Mucosa of descending colon (tissue), 3 donors: Measurements from ENCODE around the gene PCSK2. TPM values are rescaled to one million over a fixed set of nuclear protein-coding genes. Genes with fewer than 3 reads are reported as not detected.

Source experiments
- ATAC-seq: fragments of 200-7000 bp; cut with Tn5 transposase; one replicate; pipeline ENCODE4 v1.9.1; 2020; ENCODE audit warnings: mild to moderate bottlenecking, moderate library complexity
- DNase-seq, 3 donors: peaks; one replicate each; pipeline ENCODE4 v3.0.0-alpha.2; 2020
- H3K36me3 ChIP-seq: fragments of 200-600 bp; one replicate; pipeline ENCODE4 v1.8.0; 2021; ENCODE audit warnings: low read depth, mild to moderate bottlenecking
- H3K4me1 ChIP-seq: fragments of 200-600 bp; one replicate; pipeline ENCODE4 v1.8.0; 2021; ENCODE audit warnings: low read depth, mild to moderate bottlenecking
- H3K4me3 ChIP-seq: fragments of 200-600 bp; one replicate; pipeline ENCODE4 v1.8.0; 2021; ENCODE audit warnings: mild to moderate bottlenecking
- H3K9me3 ChIP-seq: fragments of 200-600 bp; one replicate; pipeline ENCODE4 v1.8.0; 2021; ENCODE audit warnings: mild to moderate bottlenecking
- intact Hi-C, 2 donors: fragments of 100-400 bp; cut with DNase I in 1 of 2; cut with micrococcal nuclease in 1 of 2; formaldehyde crosslinking; loops; one replicate each; pipeline versions ENCODE4 v1.11.0 to v1.11.1; 2022; cut with DNase I, micrococcal nuclease
- total RNA-seq, 3 donors: library from RNA; stranded (reverse); fragmentation: NEBNext Ultra II Directional in 2 of 3; extraction: Animal tissue kit (Norgen Biotek cat#: 25700) in 2 of 3; gene quantifications; one replicate each; pipeline versions ENCODE4 v1.2.1 to v1.2.4, GENCODE V29; 2021 to 2023
- TF ChIP-seq, protein P1 (sequence below): fragments of 200-600 bp; IDR thresholded peaks from one replicate; pipeline ENCODE4 v1.8.0; 2022; ENCODE audit warnings: antibody characterized with exemption, mild to moderate bottlenecking
- donor health status: DM: no; HTN: no; CAD: no; lungs with moderate emphysema.
- donor health status: DM: no; HTN: no; CAD: no.
- donor health status: DM: no; HTN: yes; CAD: no.

The PCSK2 gene
- total RNA-seq, 3 donors from 2014 or later = 0.48 to 5.6 (median 1.4) TPM

DNA sequence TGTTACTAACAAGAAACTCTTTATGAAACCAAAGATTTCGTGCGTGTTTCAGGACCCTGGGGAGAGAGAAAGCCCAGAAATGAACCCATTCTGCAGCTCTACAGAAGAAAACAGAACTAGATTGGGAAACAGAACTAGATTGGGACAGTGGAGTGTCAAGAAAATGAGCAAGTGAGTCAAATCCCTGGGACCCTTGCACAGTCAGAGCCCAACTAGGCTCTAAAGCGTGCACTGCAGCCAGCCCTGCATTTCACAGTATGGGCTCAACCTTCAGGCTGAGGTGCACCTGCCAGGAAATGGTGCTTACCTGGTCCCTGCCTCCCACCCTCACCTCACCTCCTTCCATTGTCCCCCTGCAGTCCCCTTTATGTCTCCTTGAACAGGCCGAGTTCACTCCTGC lies 264.6 kb downstream of the PCSK2 start:
- ATAC-seq (no peak), DNase-seq (no peak)

DNA sequence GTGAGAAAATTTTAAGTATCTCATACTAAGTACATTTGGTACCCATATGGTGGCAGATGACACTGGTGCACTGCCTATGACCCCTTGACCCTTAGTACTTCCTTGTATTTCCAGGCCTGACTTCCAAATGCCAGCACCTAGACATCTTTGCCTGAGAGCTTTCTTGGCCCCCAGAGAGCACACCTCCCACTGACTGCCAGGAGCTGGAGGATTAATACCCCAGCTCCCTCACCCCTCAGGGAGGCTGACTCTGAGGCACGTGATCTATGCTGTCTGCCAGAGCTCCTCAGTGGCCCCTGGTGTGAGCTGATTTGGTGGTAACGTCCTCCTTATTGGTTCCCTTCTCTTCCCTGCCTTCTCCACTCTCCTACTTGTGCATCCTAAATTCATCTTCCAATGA lies 266.3 kb downstream of the PCSK2 start:
- no peaks in the 10 kb centered on the region for H3K36me3 ChIP-seq
- no peaks in the 10 kb centered on the region for H3K9me3 ChIP-seq
- no peak overlapping the region for H3K4me3 ChIP-seq
- DNase-seq (no peak), ATAC-seq (no peak)
- no peaks in the 10 kb centered on the region for H3K4me1 ChIP-seq
- TF ChIP-seq, protein P1, sequence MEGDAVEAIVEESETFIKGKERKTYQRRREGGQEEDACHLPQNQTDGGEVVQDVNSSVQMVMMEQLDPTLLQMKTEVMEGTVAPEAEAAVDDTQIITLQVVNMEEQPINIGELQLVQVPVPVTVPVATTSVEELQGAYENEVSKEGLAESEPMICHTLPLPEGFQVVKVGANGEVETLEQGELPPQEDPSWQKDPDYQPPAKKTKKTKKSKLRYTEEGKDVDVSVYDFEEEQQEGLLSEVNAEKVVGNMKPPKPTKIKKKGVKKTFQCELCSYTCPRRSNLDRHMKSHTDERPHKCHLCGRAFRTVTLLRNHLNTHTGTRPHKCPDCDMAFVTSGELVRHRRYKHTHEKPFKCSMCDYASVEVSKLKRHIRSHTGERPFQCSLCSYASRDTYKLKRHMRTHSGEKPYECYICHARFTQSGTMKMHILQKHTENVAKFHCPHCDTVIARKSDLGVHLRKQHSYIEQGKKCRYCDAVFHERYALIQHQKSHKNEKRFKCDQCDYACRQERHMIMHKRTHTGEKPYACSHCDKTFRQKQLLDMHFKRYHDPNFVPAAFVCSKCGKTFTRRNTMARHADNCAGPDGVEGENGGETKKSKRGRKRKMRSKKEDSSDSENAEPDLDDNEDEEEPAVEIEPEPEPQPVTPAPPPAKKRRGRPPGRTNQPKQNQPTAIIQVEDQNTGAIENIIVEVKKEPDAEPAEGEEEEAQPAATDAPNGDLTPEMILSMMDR = no peak
- intact Hi-C loops = no loop called here

More for the DNA sequence above, 264.6 kb downstream of the PCSK2 start:
- Histone ChIP-seq H3K9me3 (no peaks in the 10 kb centered on the region), H3K4me1 (no peaks in the 10 kb centered on the region), H3K36me3 (no peaks in the 10 kb centered on the region), H3K4me3 (no peak overlapping the region)
- TF ChIP-seq, protein P1 = no peak
- intact Hi-C loops = no loop called here

DNA sequence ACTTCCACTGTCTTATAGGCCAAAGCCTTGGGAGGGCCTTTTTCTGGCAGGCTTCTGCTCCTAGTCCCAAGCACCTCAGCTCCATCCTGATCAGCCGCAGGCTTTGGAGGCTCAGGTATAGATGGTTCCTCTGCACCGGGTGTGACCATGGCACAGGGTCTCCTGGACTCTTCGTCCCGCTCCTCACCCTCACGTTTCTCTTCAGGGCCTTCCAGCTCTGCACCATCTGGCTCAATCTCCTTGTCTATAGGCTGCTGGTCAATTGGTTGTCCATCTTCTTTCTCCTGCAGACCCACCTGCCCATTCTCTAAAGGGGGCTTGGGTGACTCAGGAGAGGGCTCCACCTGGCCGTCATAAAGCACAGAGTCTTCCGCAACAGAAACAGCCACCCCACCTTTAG lies 267.4 kb downstream of the PCSK2 start:
- Histone ChIP-seq H3K4me3 (no peak overlapping the region), H3K4me1 (no peaks in the 10 kb centered on the region), H3K36me3 (no peaks in the 10 kb centered on the region), H3K9me3 (no peaks in the 10 kb centered on the region)
- intact Hi-C loops = no loop called here
- no peak for ATAC-seq
- TF ChIP-seq, protein P1 = no peak
- no peak for DNase-seq

DNA sequence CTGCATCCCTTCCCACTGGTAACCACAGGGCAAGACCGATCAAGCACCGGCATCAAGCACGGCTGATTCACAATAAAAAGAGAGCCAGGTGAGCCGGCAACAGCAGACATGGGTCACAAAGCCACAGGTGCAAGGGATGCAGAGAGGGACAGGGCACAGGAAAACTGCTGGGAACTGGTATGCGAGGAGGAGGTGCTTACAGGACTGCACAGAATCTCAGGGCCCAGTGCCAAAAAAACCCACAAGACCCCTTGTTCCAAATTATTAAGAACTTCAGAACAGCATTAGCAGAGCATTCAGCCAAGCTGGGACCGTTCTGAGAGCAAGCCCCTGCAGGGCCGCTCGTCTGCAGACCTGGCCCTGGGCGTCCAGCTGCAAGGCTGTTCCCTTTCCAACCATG lies 269.0 kb downstream of the PCSK2 start:
- ATAC-seq (no peak), DNase-seq (no peak)
- intact Hi-C loops = no loop called here
- Histone ChIP-seq H3K36me3 (no peaks in the 10 kb centered on the region), H3K4me3 (no peak overlapping the region), H3K9me3 (no peaks in the 10 kb centered on the region), H3K4me1 (no peaks in the 10 kb centered on the region)
- TF ChIP-seq, protein P1 = no peak

DNA sequence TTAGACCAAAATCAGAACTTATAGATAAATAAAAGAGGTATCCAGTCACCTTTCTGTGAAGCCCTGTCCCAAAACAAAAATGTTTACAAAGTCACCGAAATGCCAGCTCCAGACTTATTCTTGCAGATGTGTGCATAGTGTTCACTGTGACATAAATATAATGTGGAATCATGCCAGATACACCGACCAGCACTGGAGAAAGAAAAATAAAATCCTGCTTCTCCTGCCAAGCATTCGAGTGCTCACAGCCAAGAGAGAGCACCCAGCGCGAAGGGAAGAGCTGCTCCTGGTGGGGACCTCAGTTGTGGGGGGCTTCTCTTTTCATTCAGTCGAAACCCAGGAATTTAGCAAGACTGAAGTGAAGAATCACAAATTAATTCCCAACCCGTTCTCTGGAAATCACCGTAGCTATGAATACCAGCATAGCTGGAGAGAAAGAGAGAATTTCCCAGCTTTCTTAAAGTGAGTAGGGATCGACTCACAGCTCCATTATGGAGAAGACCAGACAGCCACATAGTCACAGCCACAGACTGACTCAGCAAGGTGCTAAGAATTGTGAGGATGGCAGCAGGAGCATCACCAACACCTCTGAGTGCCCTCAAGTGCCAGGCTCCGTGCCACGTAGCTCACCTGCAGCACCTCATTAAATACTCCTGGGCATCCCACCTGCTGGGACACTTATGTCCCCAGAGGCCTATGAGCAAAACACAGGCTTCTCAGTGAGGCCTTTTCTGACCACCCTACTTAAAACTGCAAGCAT lies 271.2 kb downstream of the PCSK2 start:
- TF ChIP-seq, protein P1 = no peak
- no peaks in the 10 kb centered on the region for H3K4me1 ChIP-seq
- H3K9me3 ChIP-seq = no peaks in the 10 kb centered on the region
- H3K36me3 ChIP-seq = no peaks in the 10 kb centered on the region
- intact Hi-C loops = no loop called here
- DNase-seq (no peak), ATAC-seq (no peak)
- H3K4me3 ChIP-seq = no peak overlapping the region
